ENCODE data around the gene LHFPL4. TPM values are rescaled to one million over a fixed set of nuclear protein-coding genes. Genes with fewer than 3 reads are reported as not detected.

Gene LHFPL4
- total and polyA plus RNA-seq, 2 of the 8 experiments (the other 6 are each of a cell fraction or from before 2014, with no cell fraction given): 5.0 to 16.9 TPM

- no peak overlapping the region for H3K56ac ChIP-seq (replicated peaks; ENCODE audit: insufficient read length, low read depth, low read length)
- no peaks in the 10 kb centered on the region for H3K9me3 ChIP-seq (ENCODE audit: insufficient read depth in 2 of 2, low read depth in 1 of 2, low read length in 1 of 2)
- peaks cover 37 to 98% (median 78%) of the 10 kb centered on the region in 4 experiments for H3K36me3 ChIP-seq (ENCODE audit: control insufficient read depth in 2 of 4, insufficient read depth in 4 of 4, low read length in 3 of 4)
- POLR2A ChIA-PET (ENCODE audit: partially characterized antibody): no interaction called here
- H4K5ac ChIP-seq (ENCODE audit: insufficient read length, low read depth, low read length): no peak overlapping the region
- H2AK5ac ChIP-seq (ENCODE audit: low read depth, low read length): no peak overlapping the region
- no peaks in the 10 kb centered on the region for H3K4me1 ChIP-seq (replicated peaks in 1 of 4; ENCODE audit: control insufficient read depth in 3 of 4, insufficient read depth in 4 of 4, low read length in 3 of 4)
- H3K79me2 ChIP-seq (ENCODE audit: control insufficient read depth in 1 of 2, insufficient read depth in 2 of 2, low read length in 2 of 2): peaks cover 0 to 10% of the 10 kb centered on the region in 2 experiments; a peak in 1 of 4 replicates
- H3K14ac ChIP-seq (ENCODE audit: insufficient read length): no peak overlapping the region
- no peak overlapping the region for H3K23ac ChIP-seq (ENCODE audit: insufficient read length)
- H3K4me3 ChIP-seq (ENCODE audit: extremely low read depth in 1 of 4, insufficient read depth in 2 of 4, low read depth in 3 of 4, low read length in 4 of 4): no peak overlapping the region
- DNase-seq (ENCODE audit: low read depth in 1 of 2, low spot score in 2 of 2) (no peak), FAIRE-seq (no peak)
- no peak overlapping the region for H4K91ac ChIP-seq (replicated peaks; ENCODE audit: insufficient read length, low read length)
- H3K79me1 ChIP-seq (ENCODE audit: low read depth, low read length): peaks cover 6% of the 10 kb centered on the region; the same call in 1 of the 2 replicates
- WGBS, 2 experiments (ENCODE audit: extremely low coverage in 1 of 2, insufficient coverage in 1 of 2, insufficient read length in 1 of 2, insufficient replicate concordance in 2 of 2, low coverage in 1 of 2, low lambda C conversion rate in 2 of 2, missing lambda C conversion rate in 1 of 2): 85% methylated on average over 1 of the region's 1 CpG; no CpG with 5 or more reads in 1 of the 2 experiments
- no peak overlapping the region for H3K9ac ChIP-seq (replicated peaks in 1 of 4; ENCODE audit: extremely low read depth in 1 of 4, low read depth in 3 of 4, low read length in 3 of 4)
- H2BK120ac ChIP-seq (replicated peaks; ENCODE audit: low read depth, low read length): no peak overlapping the region
- H4K8ac ChIP-seq (ENCODE audit: extremely low read depth, insufficient read depth, low read length): no peak overlapping the region
- no peak overlapping the region for H2AFZ ChIP-seq (ENCODE audit: low read length)
- H3K27me3 ChIP-seq (replicated peaks in 1 of 4; ENCODE audit: control insufficient read depth in 3 of 4, extremely low read depth in 1 of 4, insufficient read depth in 3 of 4, low read length in 3 of 4): no peaks in the 10 kb centered on the region
- no peaks in the 10 kb centered on the region for H3K23me2 ChIP-seq (ENCODE audit: low read depth, low read length)
- no peak overlapping the region for H3K4me2 ChIP-seq (ENCODE audit: insufficient read depth in 1 of 2, low read depth in 2 of 2, low read length in 2 of 2)
- no peak overlapping the region for H2BK20ac ChIP-seq (ENCODE audit: low read length)
- H3K27ac ChIP-seq (ENCODE audit: low read depth, low read length): no peak overlapping the region
- no peak overlapping the region for H2BK12ac ChIP-seq (ENCODE audit: low read depth, low read length)
- no peak overlapping the region for H2BK15ac ChIP-seq (ENCODE audit: low read length)
- TF ChIP-seq, protein P1, sequence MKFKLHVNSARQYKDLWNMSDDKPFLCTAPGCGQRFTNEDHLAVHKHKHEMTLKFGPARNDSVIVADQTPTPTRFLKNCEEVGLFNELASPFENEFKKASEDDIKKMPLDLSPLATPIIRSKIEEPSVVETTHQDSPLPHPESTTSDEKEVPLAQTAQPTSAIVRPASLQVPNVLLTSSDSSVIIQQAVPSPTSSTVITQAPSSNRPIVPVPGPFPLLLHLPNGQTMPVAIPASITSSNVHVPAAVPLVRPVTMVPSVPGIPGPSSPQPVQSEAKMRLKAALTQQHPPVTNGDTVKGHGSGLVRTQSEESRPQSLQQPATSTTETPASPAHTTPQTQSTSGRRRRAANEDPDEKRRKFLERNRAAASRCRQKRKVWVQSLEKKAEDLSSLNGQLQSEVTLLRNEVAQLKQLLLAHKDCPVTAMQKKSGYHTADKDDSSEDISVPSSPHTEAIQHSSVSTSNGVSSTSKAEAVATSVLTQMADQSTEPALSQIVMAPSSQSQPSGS (IDR thresholded peaks at IDR 0.05; ENCODE audit: low read length): no peak
- TF ChIP-seq RAD21 (IDR thresholded peaks at IDR 0.05 in 1 of 2, conservative IDR thresholded peaks at IDR 0.05 in 1 of 2; ENCODE audit: low read depth in 2 of 2, low read length in 2 of 2): no peak
- no peak for TF ChIP-seq SAP30 (IDR thresholded peaks at IDR 0.05; ENCODE audit: insufficient read depth, insufficient replicate concordance, low read length)
- TF ChIP-seq TAF7 (optimal IDR thresholded peaks at IDR 0.05; ENCODE audit: borderline replicate concordance, low read depth, low read length): no peak
- H2BK5ac ChIP-seq (ENCODE audit: low read depth, low read length): no peak overlapping the region
- no peak overlapping the region for H3K4ac ChIP-seq (replicated peaks; ENCODE audit: insufficient read length, low read depth, low read length)
- CTCF ChIA-PET (ENCODE audit: partially characterized antibody): no interaction called here
- H3K18ac ChIP-seq (ENCODE audit: extremely low read depth, low read length): no peak overlapping the region
- peaks cover 2 to 3% of the 10 kb centered on the region in 2 experiments for H4K20me1 ChIP-seq (replicated peaks in 1 of 2; ENCODE audit: control insufficient read depth in 1 of 2, insufficient read depth in 2 of 2, low read length in 2 of 2)
Measured at GRCh38 chr3:9448643-9449042, 105.0 kb downstream of the LHFPL4 start.

Data from H1 (cell line).